DOHH2 (cell line): ENCODE data around the gene FOXN3.

Experiments used
- CTCF ChIP-seq: fragments of 200-600 bp; sonication (generic); IDR thresholded peaks from one replicate; pipeline ENCODE4 v1.5.1; 2014; ENCODE audit warnings: antibody characterized with exemption, mild to moderate bottlenecking, low read depth, low read length; ENCODE audit not compliant: poor library complexity, severe bottlenecking
- EZH2phosphoT487 ChIP-seq: fragments of 200-600 bp; sonication (generic); IDR thresholded peaks from 2 replicates; pipeline ENCODE4 v1.6.1; 2017; ENCODE audit warnings: borderline replicate concordance, mild to moderate bottlenecking, antibody characterized with exemption, low read length, moderate library complexity, mixed read lengths

- no peak for TF ChIP-seq CTCF
- no peak for TF ChIP-seq EZH2phosphoT487
These were observed 111.9 kb downstream of the FOXN3 start for GRCh38 chr14:89304972-89305703.
